Stimulated activated CD4-positive, alpha-beta T cell treated with anti-CD3 and anti-CD28 coated beads, Interleukin-1b, Interleukin-23, amount 100 ng/mL, for 48 hours (primary cell): ENCODE measurements around the gene ERBB2.

ENCODE experiments used
- DNase-seq: peaks from one replicate; pipeline ENCODE4 v3.0.0-alpha.2; 2020

The ERBB2 gene

DNA sequence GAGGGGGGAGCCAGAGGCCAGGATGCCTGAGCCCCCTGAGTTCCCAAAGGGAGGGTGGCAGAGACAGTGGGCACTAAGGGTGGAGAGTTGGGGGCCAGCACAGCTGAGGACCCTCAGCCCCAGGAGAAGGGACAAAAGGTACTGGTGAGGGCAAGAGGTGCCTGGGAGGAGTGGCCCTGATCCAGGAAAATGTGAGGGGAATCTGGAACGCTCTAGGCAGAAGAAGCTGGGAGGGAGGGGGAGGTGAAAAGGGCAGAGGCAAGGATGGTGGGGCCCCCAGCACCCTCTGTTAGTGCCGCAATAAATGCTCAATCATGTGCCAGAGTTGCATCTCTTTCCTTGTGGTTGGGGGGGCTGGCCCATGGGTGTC lies 33.6 kb upstream of the ERBB2 start:
- no peak for DNase-seq

DNA sequence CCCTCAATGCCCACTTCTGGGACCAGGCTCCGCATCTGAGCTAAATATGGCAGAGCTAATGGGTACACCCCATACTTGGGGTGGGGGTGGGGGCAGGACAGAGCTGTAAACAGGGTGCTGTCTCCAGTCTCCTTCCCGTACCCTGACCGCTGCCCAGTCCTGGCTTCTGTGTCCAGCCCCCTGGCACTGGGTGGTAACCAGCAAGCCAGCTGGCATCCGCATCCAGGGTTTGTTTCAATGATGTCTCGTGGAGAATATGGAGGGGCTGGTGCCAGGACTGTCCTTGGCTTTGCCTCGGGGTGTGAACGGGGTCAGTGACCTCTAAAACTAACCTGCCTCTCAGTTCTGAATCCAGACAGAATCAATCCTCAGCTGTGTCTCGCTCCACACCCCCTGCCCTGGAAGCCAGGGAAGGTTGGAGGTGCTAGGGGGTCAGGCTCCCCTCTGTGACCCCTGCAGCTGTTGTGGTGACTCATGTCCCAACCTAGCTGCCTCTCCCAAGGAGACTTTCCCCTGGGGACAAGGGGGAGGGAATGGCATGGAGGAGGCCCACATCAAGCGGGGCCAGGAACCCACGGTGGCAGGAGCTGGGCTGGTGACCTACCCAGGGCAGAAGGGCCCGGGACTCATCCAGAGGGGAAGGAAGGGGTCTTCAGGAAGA lies 33.1 kb upstream of the ERBB2 start:
- DNase-seq: no peak

DNA sequence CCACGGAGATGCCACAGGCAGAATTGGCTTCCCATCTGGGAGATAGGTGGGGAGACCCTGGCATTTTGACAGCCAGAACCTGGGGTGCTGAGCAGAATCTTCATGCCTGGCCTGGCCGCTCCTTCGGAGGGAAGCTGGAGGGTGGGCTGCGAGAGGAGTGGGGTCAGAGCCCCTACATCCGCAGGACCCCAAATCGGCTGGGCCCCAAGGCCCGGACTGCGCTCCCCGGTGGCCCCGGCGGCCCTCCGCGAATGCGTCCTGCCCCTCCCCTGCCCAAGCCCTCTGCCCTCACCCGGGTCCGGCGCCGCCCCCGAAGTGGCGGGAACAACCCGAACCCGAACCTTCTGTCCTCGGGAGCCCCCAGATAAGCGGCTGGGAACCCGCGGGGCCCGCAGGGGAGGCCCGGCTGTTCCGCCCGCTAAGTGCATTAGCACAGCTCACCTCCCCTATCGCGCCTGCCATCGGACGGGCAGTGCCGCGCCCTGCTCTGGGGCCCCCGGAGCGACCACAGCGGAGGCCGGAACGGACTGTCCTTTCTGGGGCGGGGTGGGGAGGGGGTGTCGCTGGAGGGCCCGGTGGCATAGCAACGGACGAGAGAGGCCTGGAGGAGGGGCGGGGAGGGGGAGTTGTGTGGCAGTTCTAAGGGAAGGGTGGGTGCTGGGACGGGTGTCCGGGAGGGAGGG lies 32.5 kb upstream of the ERBB2 start:
- no peak for DNase-seq

DNA sequence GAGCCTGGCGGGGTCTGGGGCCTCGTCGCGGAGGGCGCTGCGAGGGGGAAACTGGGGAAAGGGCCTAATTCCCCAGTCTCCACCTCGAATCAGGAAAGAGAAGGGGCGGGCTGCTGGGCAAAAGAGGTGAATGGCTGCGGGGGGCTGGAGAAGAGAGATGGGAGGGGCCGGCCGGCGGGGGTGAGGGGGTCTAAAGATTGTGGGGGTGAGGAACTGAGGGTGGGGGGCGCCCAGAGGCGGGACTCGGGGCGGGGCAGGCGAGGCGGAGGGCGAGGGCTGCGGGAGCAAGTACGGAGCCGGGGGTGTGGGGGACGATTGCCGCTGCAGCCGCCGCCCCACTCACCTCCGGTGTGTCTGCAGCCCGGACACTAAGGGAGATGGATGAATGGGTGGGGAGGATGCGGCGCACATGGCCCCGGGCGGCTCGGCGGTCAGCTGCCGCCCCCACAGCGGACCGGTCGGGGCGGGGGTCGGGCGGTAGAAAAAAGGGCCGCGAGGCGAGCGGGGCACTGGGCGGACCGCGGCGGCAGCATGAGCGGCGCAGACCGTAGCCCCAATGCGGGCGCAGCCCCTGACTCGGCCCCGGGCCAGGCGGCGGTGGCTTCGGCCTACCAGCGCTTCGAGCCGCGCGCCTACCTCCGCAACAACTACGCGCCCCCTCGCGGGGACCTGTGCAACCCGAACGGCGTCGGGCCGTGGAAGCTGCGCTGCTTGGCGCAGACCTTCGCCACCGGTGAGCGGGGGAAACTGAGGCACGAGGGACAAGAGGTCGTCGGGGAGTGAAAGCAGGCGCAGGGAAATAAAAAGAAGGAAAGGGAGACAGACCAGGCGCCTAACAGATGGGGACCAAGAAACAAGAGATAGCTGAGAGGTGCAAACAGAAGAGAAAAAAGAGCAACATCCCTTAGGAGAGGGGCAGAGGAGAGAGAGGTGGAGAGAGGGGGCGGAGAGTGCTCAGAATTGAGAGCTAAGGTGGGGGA lies 31.6 kb upstream of the ERBB2 start, which contains the start of gene PNMT:
Gene PNMT, plus strand, starts transcription at position 509 of the 980 bp plus-strand sequence. Its CDS starts 23 bp downstream, at position 532.
- peak; percentile 64 for DNase-seq

DNA sequence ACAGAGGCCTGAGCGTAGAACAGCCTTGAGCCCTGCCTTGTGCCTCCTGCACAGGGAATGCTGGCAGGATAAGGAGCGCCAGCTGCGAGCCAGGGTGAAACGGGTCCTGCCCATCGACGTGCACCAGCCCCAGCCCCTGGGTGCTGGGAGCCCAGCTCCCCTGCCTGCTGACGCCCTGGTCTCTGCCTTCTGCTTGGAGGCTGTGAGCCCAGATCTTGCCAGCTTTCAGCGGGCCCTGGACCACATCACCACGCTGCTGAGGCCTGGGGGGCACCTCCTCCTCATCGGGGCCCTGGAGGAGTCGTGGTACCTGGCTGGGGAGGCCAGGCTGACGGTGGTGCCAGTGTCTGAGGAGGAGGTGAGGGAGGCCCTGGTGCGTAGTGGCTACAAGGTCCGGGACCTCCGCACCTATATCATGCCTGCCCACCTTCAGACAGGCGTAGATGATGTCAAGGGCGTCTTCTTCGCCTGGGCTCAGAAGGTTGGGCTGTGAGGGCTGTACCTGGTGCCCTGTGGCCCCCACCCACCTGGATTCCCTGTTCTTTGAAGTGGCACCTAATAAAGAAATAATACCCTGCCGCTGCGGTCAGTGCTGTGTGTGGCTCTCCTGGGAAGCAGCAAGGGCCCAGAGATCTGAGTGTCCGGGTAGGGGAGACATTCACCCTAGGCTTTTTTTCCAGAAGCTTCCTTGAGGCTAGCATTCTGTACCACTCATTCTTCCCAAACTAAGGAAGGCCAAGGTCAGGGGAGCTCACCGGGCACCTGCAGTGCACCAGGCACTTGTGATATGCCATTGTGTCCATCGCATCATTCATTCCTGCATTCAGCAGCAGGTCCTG lies 29.7 kb upstream of the ERBB2 start:
- DNase-seq: no peak

DNA sequence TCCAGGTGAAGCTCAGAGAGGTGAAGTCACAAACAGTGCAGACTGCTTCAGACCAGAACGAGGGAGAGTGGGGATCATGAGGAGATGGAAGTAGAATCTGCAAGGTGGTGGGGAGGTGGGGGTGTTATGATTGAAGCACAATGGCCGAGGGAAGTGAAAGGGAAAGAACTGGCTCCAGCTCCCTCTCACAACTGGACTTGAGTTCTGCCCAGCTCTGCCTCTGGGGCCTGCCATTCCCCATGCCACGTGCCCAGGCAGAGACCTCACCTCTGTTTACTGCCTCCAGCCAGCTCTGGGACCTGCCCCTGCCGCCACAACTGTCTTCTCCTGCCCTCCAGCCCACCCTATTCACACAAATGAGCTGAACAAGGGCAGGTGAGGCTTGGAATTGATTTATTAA lies 29.1 kb upstream of the ERBB2 start:
- no peak for DNase-seq

DNA sequence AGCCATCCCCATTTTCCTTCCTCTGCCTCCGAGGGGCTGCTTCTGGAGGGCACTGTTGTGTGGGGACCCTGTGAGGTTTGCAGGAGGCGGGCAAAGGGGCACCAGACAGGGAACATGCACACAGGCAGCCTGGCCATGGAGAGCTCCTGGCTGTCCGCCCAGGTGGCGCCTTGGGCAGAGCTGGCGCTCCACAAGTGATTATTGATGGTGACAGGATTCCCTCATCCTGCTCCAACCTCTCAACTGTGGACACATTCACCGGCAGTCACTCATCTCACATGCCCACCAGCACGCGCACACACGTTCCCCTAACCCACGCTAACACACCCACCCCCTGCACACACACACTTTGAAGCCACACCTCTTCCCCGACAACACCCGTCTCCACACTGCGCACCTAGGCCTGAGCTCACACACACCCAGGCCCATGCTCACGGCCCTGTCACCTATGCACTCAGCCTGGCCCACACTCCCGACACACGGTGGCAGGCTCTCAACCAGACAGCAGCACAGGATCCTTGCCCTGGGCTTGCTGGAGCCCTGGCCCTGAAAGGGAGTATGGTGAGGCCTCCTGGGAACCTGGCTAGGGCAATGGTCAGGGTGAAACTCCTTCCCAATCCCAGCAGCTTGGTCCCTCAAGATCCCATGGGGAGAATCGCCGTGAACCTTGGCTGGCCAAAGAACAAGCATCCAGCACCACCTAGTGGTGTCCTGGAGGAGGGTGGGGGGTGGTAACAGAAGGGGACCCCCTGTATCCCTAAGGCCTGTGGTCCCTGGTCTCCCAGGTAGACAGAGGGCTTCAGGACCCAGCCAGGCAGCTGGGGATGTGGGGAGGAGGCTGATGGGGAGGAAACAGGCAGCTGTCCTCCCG lies 28.0 kb upstream of the ERBB2 start:
- no peak for DNase-seq

DNA sequence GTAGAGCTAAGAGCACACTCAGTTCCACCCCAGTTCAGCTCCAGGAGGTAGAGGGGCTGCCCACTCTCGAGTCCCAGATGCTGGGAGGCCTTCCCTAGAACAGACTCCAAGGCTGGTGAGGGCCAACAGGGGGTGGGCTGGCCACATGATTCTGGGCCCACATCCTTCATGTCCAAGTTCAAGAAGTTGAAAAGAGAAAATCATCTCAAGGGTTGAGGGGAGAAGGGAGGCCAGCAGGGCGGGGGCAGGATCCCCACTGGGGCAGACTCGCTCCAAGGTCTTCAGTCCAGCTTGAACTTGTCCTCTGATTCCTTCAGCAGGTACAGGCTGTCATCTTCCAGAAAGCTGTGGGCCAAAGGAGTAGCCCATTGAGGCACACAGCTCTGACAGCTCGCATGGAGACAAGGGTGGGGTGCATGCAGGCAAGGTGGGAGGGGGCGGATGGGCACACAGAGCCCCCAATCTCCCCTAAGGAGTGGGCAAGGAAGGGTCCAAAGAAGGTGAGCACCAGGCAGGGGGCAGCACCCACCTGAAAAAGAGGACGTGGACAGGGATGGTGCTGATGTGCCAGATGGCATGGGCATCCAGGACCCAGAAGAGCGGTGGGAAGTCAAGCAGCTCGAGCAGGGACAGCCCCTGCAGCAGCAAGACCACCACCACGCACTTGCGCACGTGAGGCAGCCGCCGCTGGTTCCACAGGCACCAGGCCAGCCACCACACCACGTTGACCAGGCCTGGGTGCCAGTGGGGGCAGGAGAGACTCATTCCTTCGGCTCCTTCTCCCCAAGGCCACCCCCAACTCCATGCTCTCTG lies 27.1 kb upstream of the ERBB2 start:
- DNase-seq: no peak

DNA sequence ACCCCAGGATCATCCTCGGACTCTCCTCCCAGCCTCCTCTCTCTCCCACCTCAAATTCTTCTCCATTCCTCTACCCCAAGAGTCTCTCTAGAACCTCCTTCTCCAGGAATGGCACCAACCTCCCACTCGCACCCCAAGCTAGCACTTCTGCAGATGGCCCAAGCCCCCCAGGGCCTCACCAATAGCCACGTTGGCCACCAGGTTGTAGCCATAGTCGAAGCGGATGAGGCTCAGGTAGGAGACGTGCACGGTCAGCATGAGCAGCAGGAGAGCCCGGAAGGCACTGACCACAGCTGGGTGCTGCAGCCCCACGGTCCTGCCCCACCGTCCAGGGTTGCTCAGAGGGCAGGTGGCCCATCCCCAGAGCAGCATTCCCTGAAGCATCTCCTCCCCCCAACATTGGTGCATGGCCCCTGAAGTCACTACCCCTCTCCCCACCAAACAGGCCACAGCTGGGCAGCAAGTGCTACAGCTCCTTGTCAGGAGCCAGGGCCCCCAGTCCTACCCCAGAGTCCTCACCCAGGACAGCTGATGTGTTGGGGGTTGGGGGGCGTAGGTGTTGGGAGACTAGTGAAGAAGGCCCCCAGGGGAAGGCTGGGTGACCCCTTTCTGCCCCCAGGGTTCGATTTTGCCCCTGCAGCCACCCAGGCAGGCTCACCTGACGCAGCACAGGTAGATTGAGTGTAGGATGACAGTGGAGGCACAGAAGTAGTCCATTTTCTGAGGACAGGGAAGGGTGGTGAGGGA lies 26.4 kb upstream of the ERBB2 start:
- DNase-seq: no peak

DNA sequence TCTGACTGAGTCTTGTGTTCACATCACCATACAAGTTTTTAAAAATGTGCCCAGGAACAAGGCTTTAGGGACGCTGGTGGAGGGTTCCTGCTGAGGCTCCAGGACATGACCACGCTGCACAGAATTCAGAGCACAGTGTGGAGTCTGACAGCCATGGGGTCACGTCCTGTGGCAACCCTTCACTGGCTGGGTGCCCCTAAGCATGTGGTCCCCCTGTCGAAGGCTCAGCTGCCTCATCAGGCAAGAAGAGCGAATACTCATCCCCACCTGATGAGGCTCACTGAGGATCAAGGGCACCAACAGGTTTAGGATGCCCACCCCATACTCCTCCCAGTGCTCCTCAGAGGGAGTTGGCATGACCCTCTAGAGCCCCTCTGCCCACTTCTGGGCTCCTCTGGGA lies 25.7 kb upstream of the ERBB2 start:
- DNase-seq: no peak

DNA sequence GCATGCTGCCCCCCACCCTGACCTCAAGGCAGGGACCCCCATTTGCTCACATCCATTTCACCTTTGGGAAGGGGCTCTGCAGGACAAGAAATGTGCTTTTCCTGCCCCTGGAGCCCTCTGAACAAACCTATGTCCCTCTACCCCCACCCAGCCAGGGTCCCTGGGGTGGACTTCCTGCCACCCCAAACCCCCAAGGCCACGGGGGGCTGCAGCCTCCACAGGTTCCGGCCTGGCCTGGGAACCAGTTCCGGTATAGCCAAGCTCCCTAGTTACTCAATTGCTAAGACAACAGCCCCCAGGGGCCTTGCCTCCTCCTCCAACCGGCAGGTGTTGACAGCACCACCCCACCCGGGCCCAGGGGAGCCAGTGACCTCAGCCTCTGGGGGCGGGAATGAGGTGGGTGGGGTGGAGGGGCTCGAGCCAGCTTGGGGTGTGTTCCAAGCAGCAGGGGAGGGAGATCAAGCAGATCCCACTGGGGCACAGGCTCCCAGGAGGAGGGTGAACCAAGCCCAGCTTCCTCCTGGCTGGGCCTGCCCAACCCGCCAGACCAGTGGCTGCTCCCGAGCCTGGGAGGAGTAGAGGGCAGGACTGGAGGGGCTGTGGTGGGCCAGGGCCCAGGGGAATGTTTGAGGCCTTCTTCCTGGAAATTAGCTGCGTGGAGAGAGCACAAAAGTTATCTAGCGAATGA lies 25.0 kb upstream of the ERBB2 start:
- DNase-seq: no peak

DNA sequence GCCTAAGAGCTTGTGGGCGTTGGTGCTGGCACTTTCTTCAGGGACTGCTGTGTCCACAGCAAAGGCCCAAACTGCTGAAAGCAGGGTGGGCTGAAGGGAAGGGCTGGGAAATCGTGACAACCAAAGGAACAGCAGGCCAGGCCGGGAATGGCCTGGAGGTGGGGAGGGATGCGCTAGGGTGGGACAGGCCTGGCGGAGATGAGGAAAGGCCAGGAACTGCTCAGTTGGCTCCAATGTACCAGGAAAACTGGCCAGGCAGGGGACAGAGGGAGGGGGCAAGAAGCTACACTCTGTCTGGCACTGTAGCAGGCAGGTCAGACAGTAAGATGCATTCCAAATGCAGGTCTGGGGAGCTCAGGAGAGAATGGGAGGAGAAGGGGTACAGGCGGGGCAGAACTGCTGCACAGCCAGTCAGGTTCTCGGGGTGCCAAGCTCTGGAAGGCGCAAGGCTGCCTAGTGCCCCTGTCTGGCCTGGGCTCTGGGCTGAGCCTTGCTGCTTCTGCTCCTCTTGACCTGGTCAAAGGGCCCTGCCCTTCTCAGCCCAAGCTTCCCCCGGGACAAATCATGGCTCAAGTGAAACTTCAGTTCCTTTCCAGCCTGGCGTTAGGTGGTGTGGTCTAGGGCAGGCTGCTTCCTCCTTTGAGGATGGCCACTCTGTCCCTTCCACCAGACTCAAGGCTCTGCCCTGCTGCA lies 24.3 kb upstream of the ERBB2 start:
- no peak for DNase-seq

DNA sequence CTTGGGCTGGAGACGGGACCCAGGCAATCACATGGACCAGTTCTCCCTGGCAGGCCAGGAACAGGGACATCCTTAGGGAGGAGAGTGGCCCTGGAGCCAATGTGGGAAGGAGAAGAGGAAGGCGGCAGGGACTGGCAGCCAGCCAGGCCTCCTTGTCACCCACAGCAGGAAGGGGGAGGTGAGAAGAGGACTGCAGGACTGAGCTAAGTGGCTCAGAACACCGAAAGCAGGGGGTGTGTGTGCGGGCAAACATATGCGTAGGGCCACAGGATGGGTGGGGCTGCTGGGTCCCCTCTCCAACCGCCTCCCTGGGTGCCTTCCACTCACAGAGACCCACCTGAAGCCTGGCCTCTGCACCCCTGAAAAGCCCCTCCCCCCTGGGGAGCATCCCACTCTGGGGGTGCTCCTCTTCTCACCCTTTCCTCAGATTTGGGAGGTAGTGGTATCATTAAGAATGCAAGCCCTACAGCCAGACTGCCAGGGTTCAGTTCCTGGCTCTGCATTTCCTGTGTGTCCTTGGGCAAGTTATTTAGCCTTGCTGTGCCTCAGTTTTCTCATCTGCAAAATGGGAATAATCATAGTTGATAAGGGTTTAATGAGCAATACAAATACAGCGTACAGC lies 23.6 kb upstream of the ERBB2 start:
- peak; percentile 23 for DNase-seq

DNA sequence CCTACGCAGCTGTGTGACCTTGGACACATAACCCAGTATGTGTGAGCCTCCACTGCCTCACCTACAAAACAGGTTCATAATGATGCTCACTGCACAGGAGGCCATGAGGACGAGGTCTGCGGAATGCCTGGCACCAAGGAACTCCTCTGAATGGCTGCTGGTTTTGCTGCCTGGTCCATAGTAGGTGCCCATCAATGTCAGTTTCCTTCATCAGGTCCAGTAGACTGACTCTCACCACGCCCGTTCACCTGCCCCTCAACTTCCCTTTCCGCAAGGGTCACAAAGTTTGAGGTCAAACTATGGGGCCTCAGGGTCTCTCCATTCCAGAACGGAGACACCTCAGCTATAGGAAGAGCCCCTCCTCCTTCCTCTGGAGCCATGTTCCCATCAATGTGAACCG lies 22.8 kb upstream of the ERBB2 start:
- no peak for DNase-seq

DNA sequence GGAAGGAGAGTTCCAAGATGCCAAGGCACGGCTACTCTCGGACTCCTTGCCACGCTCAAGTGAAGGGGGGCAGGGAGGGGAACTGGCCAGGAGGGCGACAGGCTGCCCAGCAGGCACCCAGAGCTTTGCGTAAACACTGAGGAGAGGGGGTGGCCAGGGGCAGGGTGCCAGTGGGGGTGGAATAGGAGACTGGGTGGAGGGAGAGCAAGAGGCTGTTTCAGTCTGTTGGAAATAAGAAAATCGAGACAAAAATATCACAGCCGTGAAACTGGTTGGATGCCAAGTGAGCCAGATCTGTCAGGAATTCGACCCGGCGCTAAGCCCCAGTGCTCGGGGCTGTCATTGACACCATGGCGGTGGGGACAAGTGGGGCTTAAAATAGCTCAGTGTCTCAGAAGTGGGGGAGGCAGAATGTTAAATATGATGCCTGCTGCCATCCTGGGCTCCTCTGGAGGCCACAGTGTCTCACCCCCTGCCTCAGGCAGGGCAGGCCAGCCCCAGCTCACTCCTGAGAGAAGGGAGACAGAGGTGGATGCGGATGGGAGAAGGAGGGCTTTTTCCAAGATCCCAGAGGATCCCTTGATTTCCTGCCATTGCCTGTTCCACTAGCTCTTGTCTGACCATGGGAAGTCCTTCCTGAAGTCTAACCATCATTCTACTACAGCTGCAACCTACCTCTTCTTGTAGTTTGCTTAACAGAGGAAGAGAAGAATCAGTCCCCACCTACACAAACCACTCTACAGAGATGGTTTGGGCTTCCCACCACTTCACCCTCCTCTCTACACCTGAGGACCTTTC lies 22.1 kb upstream of the ERBB2 start:
- no peak for DNase-seq

DNA sequence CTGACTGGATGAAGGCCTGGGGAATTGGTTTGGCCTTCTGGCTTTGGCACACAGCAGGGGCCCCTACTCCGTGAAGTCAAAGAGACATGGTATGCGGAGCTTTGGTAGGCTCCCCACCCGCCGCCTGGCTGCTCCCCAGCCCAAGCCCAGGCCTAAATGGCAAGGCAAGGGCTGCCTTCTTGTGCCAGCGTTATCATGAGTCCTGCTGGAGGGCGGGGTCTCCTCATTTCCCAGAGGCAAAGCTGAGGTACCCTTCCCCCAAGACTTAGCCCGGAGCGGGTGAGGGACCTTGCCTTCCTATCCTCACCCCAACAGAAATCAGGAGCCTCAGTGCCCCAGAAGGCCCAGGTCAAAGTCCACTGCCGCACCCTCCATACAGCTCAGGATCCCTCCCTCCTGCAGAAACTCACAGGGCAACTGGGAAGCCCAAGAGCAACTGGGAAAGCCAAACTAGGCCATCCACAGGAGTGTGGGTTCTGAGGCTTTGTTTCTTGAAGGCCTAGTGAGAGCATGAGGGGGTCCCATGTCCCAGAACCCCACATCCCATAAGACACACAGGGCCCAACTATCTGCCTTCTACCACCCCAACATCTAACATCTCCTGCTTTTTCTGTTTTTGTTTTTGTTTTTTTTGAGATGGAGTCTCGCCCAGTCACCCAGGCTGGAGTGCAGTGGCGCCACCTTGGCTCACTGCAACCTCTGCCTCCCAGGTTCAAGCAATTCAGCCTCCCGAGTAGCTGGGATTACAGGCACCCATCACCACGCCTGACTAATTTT lies 21.3 kb upstream of the ERBB2 start:
- no peak for DNase-seq
